AG09309 (cell line): Measurements from ENCODE around the gene MUC5AC.
"Not testable (repeated sequence)": the region's sequence is repeated elsewhere in the genome, so short reads cannot be mapped to it uniquely, and the experiment has no call there.

ENCODE experiments used
- DNase-seq: peaks from one replicate; pipeline ENCODE4 v3.0.0-alpha.2; 2010; ENCODE audit warnings: low read depth
- H3K4me3 ChIP-seq: 2 replicates; pipeline ENCODE4 v1.5.1; 2011; ENCODE audit warnings: mild to moderate bottlenecking, low read depth, low read length, moderate library complexity; ENCODE audit not compliant: control insufficient read depth
- CTCF ChIP-seq: IDR thresholded peaks from 2 replicates; pipeline ENCODE4 v1.5.1; 2011; ENCODE audit warnings: mild to moderate bottlenecking, low read depth, low read length, inconsistent platforms; ENCODE audit not compliant: insufficient read depth, control insufficient read depth; ENCODE audit errors: missing control alignments

The MUC5AC gene

GRCh38 chr11:1239596-1240205, 81.9 kb downstream of the MUC5AC start:
- TF ChIP-seq CTCF = no peak
- no peak for DNase-seq

GRCh38 chr11:1240771-1241170, 83.0 kb downstream of the MUC5AC start:
- TF ChIP-seq CTCF = no peak
- no peak for DNase-seq
- H3K4me3 ChIP-seq = no peak overlapping the region

More at GRCh38 chr11:1239596-1240205, 81.9 kb downstream of the MUC5AC start:
- no peak overlapping the region for H3K4me3 ChIP-seq

GRCh38 chr11:1241706-1242105, 84.0 kb downstream of the MUC5AC start:
- no peak overlapping the region for H3K4me3 ChIP-seq
- DNase-seq = no peak
- TF ChIP-seq CTCF = no peak

GRCh38 chr11:1242289-1242688, 84.5 kb downstream of the MUC5AC start:
- no peak for TF ChIP-seq CTCF
- no peak for DNase-seq
- no peak overlapping the region for H3K4me3 ChIP-seq

- DNase-seq, H3K4me3 ChIP-seq: not testable (repeated sequence)
Measured at GRCh38 chr11:1242751-1243150, 85.0 kb downstream of the MUC5AC start.

GRCh38 chr11:1243521-1243920, 85.8 kb downstream of the MUC5AC start:
- H3K4me3 ChIP-seq, DNase-seq: not testable (repeated sequence)

- not testable (repeated sequence) for DNase-seq
Measured at GRCh38 chr11:1244557-1244956, 86.8 kb downstream of the MUC5AC start.

GRCh38 chr11:1245717-1246116, 88.0 kb downstream of the MUC5AC start:
- not testable (repeated sequence) for DNase-seq, H3K4me3 ChIP-seq

More at GRCh38 chr11:1244557-1244956, 86.8 kb downstream of the MUC5AC start:
- not testable (repeated sequence) for H3K4me3 ChIP-seq

GRCh38 chr11:1246301-1246700, 88.5 kb downstream of the MUC5AC start:
- H3K4me3 ChIP-seq, DNase-seq: not testable (repeated sequence)

- not testable (repeated sequence) for DNase-seq, H3K4me3 ChIP-seq
Measured at GRCh38 chr11:1247026-1247425, 89.3 kb downstream of the MUC5AC start.

- not testable (repeated sequence) for DNase-seq
Measured at GRCh38 chr11:1248951-1249350, 91.2 kb downstream of the MUC5AC start.

GRCh38 chr11:1250411-1250810, 92.7 kb downstream of the MUC5AC start:
- DNase-seq = not testable (repeated sequence)

More at GRCh38 chr11:1248951-1249350, 91.2 kb downstream of the MUC5AC start:
- not testable (repeated sequence) for H3K4me3 ChIP-seq

More at GRCh38 chr11:1250411-1250810, 92.7 kb downstream of the MUC5AC start:
- H3K4me3 ChIP-seq = not testable (repeated sequence)
